SJSA1 (cell line): ENCODE results near the gene ZNF766. TPM values are rescaled to one million over a fixed set of nuclear protein-coding genes. Genes with fewer than 3 reads are reported as not detected.

ENCODE experiments used
- DNase-seq, 2 experiments: peaks; one replicate each; pipeline ENCODE4 v3.0.0-alpha.2; 2015 to 2020; ENCODE audit warnings: low spot score in 2 of 2, low read depth in 1 of 2
- H3K27ac ChIP-seq: fragments of 250-450 bp; sonication (Bioruptor Pico); 2 replicates; pipeline ENCODE4 v1.5.1; 2020; ENCODE audit warnings: mild to moderate bottlenecking, moderate library complexity
- H3K27me3 ChIP-seq: fragments of 250-450 bp; sonication (Bioruptor Pico); replicated peaks from 2 replicates; pipeline ENCODE4 v1.5.1; 2020; ENCODE audit warnings: mild to moderate bottlenecking, moderate library complexity
- H3K36me3 ChIP-seq: fragments of 250-450 bp; sonication (Bioruptor Pico); 2 replicates; pipeline ENCODE4 v1.5.1; 2020; ENCODE audit warnings: mild to moderate bottlenecking
- H3K4me1 ChIP-seq: fragments of 250-450 bp; sonication (Bioruptor Pico); replicated peaks from 2 replicates; pipeline ENCODE4 v1.6.1; 2021; ENCODE audit warnings: mild to moderate bottlenecking
- H3K4me3 ChIP-seq: fragments of 250-450 bp; sonication (Bioruptor Pico); 2 replicates; pipeline ENCODE4 v1.5.1; 2020; ENCODE audit warnings: mild to moderate bottlenecking
- H3K9me3 ChIP-seq: fragments of 250-450 bp; sonication (Bioruptor Pico); replicated peaks from 2 replicates; pipeline ENCODE4 v1.5.1; 2020; ENCODE audit warnings: mild to moderate bottlenecking
- total RNA-seq: library from RNA; depleted of rRNA; stranded (reverse); fragments of >200 nt; shearing (Covaris generic); gene quantifications from 2 replicates; pipeline ENCODE4 v1.2.3, GENCODE V29; 2014; rRNA removed

ZNF766 gene
- total RNA-seq, result 10.6 and 12.5 TPM in 2 replicates

DNA sequence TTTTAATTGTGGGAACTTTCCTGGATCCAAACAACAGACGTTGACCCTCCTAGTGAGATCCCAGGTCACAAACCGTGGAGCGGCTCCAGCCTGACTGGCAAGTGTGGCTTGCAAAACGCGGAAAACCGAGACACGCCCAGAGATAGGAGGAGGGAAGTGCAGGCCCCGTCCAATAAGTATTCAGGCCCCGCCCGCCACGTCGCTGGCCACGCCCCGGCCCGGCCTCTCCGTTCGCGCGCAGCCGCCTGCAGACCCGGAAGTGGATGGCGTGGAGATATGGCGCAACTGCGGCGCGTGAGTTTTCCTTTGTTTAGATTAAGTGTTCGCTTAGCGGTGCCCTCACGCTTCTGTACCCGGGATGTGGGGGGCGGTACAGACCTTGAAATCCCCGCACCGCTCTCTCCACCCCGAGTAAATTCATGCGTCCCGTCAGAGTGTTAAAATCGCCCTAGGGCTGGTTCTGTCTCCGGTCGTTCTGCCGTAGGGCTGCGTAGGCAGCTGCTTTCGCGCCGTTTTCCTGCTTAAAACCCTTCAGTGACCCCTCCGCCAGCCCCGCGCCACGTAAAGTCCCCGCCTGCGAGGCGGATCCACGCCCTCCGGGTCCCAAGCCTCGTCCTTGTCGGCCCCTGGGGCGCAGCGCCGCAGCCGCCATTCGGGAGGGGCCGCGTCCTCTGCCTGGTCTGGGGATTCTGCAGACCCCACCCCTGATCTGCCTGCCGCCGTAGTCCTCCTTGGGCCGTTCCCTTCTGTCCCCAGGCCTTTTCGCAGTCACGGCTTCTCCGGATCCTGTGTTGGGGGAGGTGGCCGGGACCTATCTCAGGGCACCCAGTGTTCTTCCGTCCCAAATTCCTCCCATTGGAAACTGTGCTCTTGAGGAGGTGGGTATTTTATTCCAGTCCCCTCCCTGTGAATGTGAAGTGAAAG lies at the start of gene ZNF766:
Gene ZNF766 (plus strand): TSS at position 250 of the 924 bp plus-strand sequence. CDS start 27 bp downstream, at position 277.
- no peaks in the 10 kb centered on the region for H3K27me3 ChIP-seq
- H3K4me3 ChIP-seq, result peak within 1 kb of the TSS; percentile 68
- DNase-seq, result peak; percentile 94 to 96
- peak within 1 kb of the TSS; percentile 91 for H3K27ac ChIP-seq
- H3K9me3 ChIP-seq, result no peaks in the 10 kb centered on the region; the same call in none of the 2 replicates
- peaks cover 10% of the 10 kb centered on the region for H3K4me1 ChIP-seq
- H3K36me3 ChIP-seq, result peaks cover 32% of the 10 kb centered on the region

DNA sequence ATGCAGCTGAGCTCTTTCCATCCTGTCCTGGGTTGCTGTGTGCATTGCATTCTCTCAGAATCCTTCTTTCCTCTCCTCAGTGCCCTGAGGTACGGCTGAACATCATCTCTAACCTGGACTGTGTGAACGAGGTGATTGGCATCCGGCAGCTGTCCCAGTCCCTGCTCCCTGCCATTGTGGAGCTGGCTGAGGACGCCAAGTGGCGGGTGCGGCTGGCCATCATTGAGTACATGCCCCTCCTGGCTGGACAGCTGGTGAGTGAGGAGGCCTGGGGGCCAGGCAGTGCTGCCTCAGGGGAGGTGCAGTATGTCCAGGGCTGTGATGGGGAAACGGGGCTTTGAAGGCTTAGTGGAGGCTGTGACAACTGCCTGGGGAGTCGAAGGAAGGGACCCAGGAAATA lies 49.8 kb upstream of the ZNF766 start:
- Histone ChIP-seq H3K36me3 (peaks cover 98% of the 10 kb centered on the region), H3K27me3 (no peaks in the 10 kb centered on the region), H3K4me3 (no peak overlapping the region), H3K9me3 (no peaks in the 10 kb centered on the region), H3K4me1 (no peaks in the 10 kb centered on the region), H3K27ac (no peak overlapping the region)
- no peak for DNase-seq

DNA sequence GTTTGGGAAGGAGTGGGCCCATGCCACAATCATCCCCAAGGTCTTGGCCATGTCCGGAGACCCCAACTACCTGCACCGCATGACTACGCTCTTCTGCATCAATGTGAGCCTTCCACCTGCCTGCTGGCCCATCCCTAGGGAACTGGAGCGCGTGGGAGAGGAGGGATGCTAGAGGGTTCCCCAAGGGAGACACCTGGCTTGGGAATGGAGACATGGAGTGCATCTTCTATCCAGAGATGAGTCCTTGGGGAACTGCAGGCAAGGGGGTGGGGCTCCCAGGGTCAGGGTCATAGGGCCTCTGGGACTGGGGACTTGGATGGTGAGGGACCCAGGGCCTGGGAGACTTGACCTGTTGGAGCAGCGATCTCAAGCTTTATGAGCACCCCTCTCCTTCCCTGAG lies 48.4 kb upstream of the ZNF766 start:
- H3K27ac ChIP-seq, result no peak overlapping the region
- H3K4me3 ChIP-seq, result no peak overlapping the region
- peaks cover 97% of the 10 kb centered on the region for H3K36me3 ChIP-seq

DNA sequence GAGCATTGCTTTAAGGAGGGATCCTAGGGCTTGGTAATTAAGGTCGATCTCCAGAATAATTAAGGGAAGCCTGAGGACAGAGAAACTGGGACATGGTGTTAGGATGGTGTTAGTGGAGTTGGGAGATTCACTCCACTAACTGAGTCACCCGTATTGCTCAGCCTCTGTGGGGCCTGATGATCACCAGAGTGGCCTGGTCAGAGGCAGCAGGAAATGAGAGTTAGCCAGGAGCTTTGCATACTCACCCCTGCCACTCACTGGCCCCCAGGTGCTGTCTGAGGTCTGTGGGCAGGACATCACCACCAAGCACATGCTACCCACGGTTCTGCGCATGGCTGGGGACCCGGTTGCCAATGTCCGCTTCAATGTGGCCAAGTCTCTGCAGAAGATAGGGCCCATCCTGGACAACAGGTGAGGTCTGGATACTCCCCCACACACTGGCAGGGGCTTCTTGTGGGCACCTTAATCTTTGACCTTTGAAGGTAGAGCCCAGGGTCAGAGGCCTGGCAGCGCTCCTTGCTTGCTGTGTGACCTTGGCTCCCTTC lies 47.5 kb upstream of the ZNF766 start:
- no peak for DNase-seq
- Histone ChIP-seq H3K9me3 (no peaks in the 10 kb centered on the region), H3K27ac (no peak overlapping the region), H3K27me3 (no peaks in the 10 kb centered on the region), H3K4me1 (no peaks in the 10 kb centered on the region), H3K36me3 (peaks cover 97% of the 10 kb centered on the region), H3K4me3 (no peak overlapping the region)

More for the DNA sequence above, 48.4 kb upstream of the ZNF766 start:
- H3K4me1 ChIP-seq, result no peaks in the 10 kb centered on the region
- DNase-seq, result no peak
- H3K27me3 ChIP-seq, result no peaks in the 10 kb centered on the region
- no peaks in the 10 kb centered on the region for H3K9me3 ChIP-seq

DNA sequence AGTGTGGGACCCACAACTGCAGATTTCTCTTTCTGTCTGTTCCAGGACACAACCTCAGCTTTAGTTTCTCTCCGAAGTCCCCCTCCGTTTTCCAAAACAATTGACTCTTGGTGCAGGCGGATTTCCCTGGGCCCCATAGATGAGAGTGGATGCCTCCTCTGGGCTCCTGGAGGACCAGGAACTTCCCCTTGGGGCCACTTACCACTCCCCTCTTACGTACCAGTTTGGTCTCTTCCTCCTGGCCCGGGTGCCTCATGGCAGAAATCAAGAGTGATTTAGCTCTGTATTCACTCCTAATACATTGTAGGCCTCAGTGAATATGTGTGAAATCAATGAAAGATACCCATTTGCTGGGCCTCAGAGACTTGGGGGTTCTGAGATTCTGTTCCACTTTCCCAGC lies 45.2 kb upstream of the ZNF766 start:
- Histone ChIP-seq H3K36me3 (peaks cover 93% of the 10 kb centered on the region), H3K27me3 (no peaks in the 10 kb centered on the region), H3K9me3 (no peaks in the 10 kb centered on the region), H3K27ac (no peak overlapping the region), H3K4me1 (no peaks in the 10 kb centered on the region), H3K4me3 (no peak overlapping the region)
- no peak for DNase-seq

DNA sequence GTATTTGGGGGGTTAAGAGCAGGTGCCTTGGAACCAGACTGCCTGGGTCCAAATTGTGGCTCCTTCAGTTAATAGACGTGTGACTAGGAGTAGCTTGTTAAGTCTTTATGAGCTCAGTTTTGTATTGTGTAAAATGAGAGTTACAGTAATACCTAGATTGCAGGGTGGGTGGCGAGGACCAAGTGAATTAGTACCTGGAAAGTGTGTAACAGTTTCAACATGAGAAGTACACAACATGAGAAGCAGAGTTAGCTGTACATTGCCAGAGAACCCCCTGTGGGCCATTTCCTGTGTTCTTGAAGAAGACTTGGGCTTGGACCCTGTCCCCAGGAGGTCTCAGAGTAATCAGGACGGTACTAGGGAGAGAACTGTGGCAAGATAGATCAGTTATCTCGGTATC lies 42.7 kb upstream of the ZNF766 start:
- H3K27me3 ChIP-seq, result no peaks in the 10 kb centered on the region
- H3K4me3 ChIP-seq, result no peak overlapping the region
- DNase-seq, result no peak
- H3K27ac ChIP-seq, result no peak overlapping the region
- no peaks in the 10 kb centered on the region; the same call in 1 of the 2 replicates for H3K9me3 ChIP-seq
- no peaks in the 10 kb centered on the region for H3K4me1 ChIP-seq
- peaks cover 68% of the 10 kb centered on the region for H3K36me3 ChIP-seq

DNA sequence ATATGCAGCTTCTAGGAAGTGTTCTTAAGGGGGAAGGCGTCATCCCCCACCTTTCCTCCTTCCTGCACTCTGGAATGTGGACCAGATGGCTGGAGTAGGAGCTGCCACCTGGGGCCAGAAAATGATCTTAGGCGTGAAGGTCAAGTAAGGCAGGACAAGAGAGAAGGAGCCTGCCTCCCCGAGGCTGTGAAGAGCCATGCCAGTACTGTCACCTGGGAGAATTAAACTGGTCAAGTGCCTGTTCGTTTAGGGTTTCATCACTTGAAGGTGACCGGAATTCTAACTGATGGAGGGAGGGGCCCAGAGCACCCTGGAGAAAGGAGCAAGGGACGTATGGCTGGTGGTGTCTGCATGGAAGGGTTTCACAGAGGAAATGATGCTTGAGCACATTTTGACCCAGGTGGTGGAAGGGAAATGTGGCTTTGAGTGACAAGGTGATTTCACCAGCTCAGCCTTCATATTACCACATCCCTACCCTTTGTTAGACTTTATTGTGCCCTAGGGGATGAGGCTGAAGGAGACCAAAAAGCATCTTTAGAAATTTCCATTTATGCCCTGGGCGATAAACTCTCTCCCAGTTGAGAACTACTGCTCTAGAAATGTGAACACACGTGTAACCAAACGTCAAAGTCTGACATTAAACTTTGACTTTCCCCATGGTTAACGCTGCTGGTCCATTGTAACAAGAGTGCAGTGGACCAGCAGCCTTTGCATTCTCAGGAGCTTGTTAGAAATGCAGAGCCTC lies 42.0 kb upstream of the ZNF766 start:
- H3K4me1 ChIP-seq, result no peaks in the 10 kb centered on the region
- H3K4me3 ChIP-seq, result no peak overlapping the region
- no peaks in the 10 kb centered on the region for H3K27me3 ChIP-seq
- DNase-seq, result no peak
- H3K27ac ChIP-seq, result no peak overlapping the region
- peaks cover 61% of the 10 kb centered on the region for H3K36me3 ChIP-seq
- H3K9me3 ChIP-seq, result no peaks in the 10 kb centered on the region; the same call in 1 of the 2 replicates

DNA sequence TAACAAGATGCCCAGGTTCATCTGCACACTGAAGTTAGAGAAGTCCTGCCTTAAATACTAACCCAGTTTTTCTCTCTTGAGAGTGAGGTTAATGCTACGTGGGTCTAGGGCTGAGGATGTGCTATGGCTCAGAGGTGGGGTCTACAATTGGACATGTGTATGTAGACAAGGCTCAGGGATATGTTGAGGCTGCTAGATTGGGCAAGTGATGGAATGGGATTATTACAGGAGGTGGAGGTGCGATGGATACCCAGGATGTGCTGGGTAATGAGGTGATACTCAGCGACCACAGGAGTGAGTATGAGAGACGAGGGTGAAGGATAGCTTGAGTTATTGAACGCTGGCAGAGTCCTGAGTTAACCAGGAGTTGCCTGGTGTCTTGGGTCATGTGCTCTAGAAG lies 41.4 kb upstream of the ZNF766 start:
- H3K9me3 ChIP-seq, result no peaks in the 10 kb centered on the region; the same call in 1 of the 2 replicates
- peaks cover 55% of the 10 kb centered on the region for H3K36me3 ChIP-seq
- no peak for DNase-seq
- H3K27ac ChIP-seq, result no peak overlapping the region
- H3K27me3 ChIP-seq, result no peaks in the 10 kb centered on the region
- no peak overlapping the region for H3K4me3 ChIP-seq
- no peaks in the 10 kb centered on the region for H3K4me1 ChIP-seq

DNA sequence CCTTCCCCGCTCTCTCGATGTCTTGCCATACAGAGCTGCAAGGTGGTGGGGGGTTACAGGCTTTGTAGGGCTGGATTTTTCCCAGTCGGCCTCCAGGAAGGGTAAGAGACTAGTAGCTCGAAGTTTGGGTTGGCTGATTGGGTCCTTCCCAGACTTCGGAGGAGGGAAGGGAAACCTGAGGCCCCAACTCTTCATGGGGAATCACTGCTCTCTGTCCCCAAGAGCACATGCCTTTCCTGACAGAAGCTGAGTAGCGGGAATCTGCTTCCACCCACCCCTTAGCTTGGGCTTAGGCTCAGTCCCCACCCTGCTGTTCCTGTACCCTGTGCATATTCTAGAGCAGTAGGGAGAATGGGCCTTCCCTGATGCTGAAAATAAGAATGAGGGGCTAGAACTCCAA lies 39.9 kb upstream of the ZNF766 start:
- no peak overlapping the region for H3K27ac ChIP-seq
- H3K27me3 ChIP-seq, result no peaks in the 10 kb centered on the region
- no peaks in the 10 kb centered on the region for H3K4me1 ChIP-seq
- H3K36me3 ChIP-seq, result peaks cover 40% of the 10 kb centered on the region
- no peaks in the 10 kb centered on the region; the same call in 1 of the 2 replicates for H3K9me3 ChIP-seq
- DNase-seq, result no peak
- H3K4me3 ChIP-seq, result no peak overlapping the region

DNA sequence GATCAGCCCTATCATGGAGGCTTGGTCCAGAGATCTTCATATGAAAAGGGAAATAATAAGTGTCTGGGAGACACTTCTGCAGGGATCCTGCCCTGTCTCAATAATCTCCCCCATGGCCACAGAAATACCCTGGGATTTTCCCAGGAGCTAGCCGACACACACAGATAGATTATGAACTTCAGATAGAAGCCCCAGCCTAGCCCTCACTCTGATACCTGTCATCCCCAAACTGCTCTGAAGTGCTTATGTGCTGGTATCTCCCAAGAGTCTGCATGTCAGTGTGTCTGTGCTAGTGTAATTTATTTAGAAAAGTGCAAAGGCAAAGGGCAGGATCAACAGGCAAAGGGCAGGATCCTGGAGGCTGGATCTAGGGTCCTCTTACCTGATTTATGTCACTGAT lies 38.7 kb upstream of the ZNF766 start:
- peaks cover 30% of the 10 kb centered on the region for H3K36me3 ChIP-seq
- no peaks in the 10 kb centered on the region for H3K27me3 ChIP-seq
- no peaks in the 10 kb centered on the region; the same call in 1 of the 2 replicates for H3K9me3 ChIP-seq
- H3K27ac ChIP-seq, result no peak overlapping the region
- no peak for DNase-seq
- no peak overlapping the region for H3K4me3 ChIP-seq
- H3K4me1 ChIP-seq, result no peaks in the 10 kb centered on the region

DNA sequence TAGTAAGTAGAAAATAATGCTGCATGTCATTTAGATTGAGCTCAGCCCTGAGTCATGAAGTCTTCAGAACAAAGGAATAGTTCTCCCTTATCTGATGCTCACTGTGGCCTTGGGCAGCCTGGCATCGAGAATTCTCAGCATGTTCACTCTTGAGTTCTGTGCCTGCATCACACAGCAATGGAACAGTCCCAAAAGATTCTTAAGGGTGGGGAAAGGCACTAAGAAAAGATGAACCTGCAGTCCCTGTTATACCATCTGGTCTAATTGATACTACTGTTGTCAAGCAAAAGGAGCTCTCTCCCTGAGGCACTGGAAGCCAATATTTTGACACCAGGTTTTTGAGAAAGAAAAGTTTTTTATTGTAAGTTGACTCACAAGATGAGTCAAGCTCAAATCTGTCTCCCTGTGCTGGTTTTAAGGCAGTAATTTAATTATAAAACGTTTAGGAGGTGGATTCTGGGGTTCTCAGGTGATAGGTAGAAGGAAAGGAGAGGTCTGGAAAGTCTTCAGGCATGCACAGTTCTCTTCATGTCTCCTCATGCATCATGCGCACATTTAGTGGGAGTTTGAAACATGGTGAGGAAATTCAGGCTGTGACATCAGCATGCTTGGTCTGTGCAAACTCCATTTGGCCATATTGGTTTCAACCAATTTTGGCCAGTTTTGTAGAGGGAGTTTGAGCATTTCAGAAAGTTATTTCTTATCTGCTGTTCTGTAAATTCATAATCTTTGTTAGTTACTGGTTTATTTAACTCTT lies 38.1 kb upstream of the ZNF766 start:
- H3K36me3 ChIP-seq, result peaks cover 23% of the 10 kb centered on the region
- H3K4me3 ChIP-seq, result no peak overlapping the region
- DNase-seq, result no peak
- no peaks in the 10 kb centered on the region for H3K4me1 ChIP-seq
- no peaks in the 10 kb centered on the region; the same call in 1 of the 2 replicates for H3K9me3 ChIP-seq
- H3K27me3 ChIP-seq, result no peaks in the 10 kb centered on the region
- H3K27ac ChIP-seq, result no peak overlapping the region

DNA sequence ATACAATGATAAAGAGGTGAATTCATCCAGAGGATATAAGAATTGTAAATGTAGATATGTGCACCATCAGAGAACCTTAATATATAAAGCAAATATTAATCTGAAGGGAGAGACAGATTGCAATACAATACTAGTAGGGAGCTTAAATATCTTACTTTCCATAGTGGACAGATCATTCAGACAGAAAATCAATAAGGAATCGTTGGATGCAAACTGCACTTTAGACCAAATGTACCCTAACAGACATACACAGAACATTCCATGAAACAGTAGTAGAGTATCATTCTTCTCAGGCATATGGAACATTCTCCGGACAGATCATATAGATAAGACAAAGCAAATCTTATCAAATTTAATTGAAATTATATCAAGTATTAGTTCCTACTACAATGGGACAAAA lies 35.0 kb upstream of the ZNF766 start:
- Histone ChIP-seq H3K4me1 (no peaks in the 10 kb centered on the region), H3K27ac (no peak overlapping the region), H3K4me3 (no peak overlapping the region), H3K9me3 (no peaks in the 10 kb centered on the region; the same call in 1 of the 2 replicates), H3K36me3 (no peaks in the 10 kb centered on the region; the same call in 1 of the 2 replicates), H3K27me3 (no peaks in the 10 kb centered on the region)
- DNase-seq, result no peak

DNA sequence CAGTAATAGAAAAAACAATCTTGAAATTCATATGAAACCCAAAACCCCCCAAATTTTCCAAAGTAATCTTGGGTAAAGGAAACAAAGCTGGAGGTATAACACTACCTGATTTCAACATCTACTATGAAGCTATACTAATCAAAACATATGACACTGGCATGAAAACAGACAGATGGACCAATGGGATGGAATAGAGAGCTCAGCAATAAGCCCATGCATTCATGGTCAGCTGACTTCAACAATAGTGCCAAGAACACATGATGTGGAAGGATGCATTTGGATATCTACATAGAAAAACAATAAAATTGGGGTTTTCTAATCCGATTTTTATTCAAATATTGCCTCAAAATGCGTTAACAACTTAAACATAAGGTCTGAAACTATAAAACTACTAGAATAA lies 32.2 kb upstream of the ZNF766 start:
- Histone ChIP-seq H3K27me3 (no peaks in the 10 kb centered on the region), H3K36me3 (no peaks in the 10 kb centered on the region), H3K4me1 (no peaks in the 10 kb centered on the region), H3K9me3 (no peaks in the 10 kb centered on the region), H3K4me3 (no peak overlapping the region), H3K27ac (no peak overlapping the region)
- no peak for DNase-seq
